ENCODE results near the gene USP13. TPM values are rescaled to one million over a fixed set of nuclear protein-coding genes. Genes with fewer than 3 reads are reported as not detected.

Gene USP13
- total and polyA plus RNA-seq, 2 experiments from 2014 or later, result 9.6 to 22.7 TPM

- 0 out of 2 replicates have a peak, but pooled peaks cover 3% of the 10 kb centered on the region for H3K79me2 ChIP-seq (replicated peaks; ENCODE audit: insufficient read depth)
- H3K27ac ChIP-seq (ENCODE audit: low read depth), result no peak overlapping the region
- peaks cover 31% of the 10 kb centered on the region for H3K4me1 ChIP-seq (ENCODE audit: insufficient read depth)
- peak overlapping the region; percentile 58; the same call in 1 of the 2 replicates for H3K27ac Mint-ChIP-seq
- no peaks in the 10 kb centered on the region; the same call in 1 of the 2 replicates for H3K9me2 ChIP-seq (ENCODE audit: insufficient read depth)
- TF ChIP-seq STAT1 (IDR thresholded peaks at IDR 0.05; ENCODE audit: unreplicated experiment), result no peak
- no peak for TF ChIP-seq EZH2phosphoT487 (IDR thresholded peaks at IDR 0.05; ENCODE audit: unreplicated experiment)
- TF ChIP-seq ZNF114 (CRISPR knock-in tag; IDR thresholded peaks at IDR 0.05), result no peak
- no peak for TF ChIP-seq ETS1 (IDR thresholded peaks at IDR 0.05)
- TF ChIP-seq JUNB (IDR thresholded peaks at IDR 0.05; ENCODE audit: unreplicated experiment), result no peak
- no peak for TF ChIP-seq CREB1 (CRISPR knock-in tag; IDR thresholded peaks at IDR 0.05; ENCODE audit: low read depth)
- TF ChIP-seq REST (IDR thresholded peaks at IDR 0.05; ENCODE audit: unreplicated experiment), result no peak
- no peak for TF ChIP-seq CTCF (conservative IDR thresholded peaks at IDR 0.05; ENCODE audit: low read depth in 2 of 2)
- no peak for TF ChIP-seq ZNF331 (CRISPR knock-in tag; IDR thresholded peaks at IDR 0.05; ENCODE audit: low read depth)
- TF ChIP-seq POLR2AphosphoS5 (IDR thresholded peaks at IDR 0.05; ENCODE audit: low read depth), result no peak
- TF ChIP-seq EZH2 (IDR thresholded peaks at IDR 0.05; ENCODE audit: low read depth, unreplicated experiment), result no peak
- TF ChIP-seq NANOG (IDR thresholded peaks at IDR 0.05; ENCODE audit: borderline replicate concordance), result no peak
- no peak for TF ChIP-seq ZNF462 (CRISPR knock-in tag; IDR thresholded peaks at IDR 0.05)
- H3K27me3 ChIP-seq (ENCODE audit: insufficient read depth), result no peaks in the 10 kb centered on the region
- H2AFZ ChIP-seq, result no peak overlapping the region
- no peak overlapping the region for H3K4me3 Mint-ChIP-seq
- H3K9me3 Mint-ChIP-seq, result no peaks in the 10 kb centered on the region
- H3K27me3 Mint-ChIP-seq (ENCODE audit: insufficient read depth, low read depth, poor library complexity), result peaks cover 9% of the 10 kb centered on the region
- no peak overlapping the region for H3K4me2 ChIP-seq
- no peaks in the 10 kb centered on the region for H3F3A ChIP-seq (replicated peaks; ENCODE audit: low read depth)
- H3K4me1 Mint-ChIP-seq, result peaks cover 41% of the 10 kb centered on the region
- H4K20me1 ChIP-seq (replicated peaks; ENCODE audit: insufficient read depth), result no peaks in the 10 kb centered on the region
- peaks cover 16% of the 10 kb centered on the region; the same call in 2 of the 3 replicates for H3K36me3 Mint-ChIP-seq (ENCODE audit: low read depth)
- no peak overlapping the region for H3K4me3 ChIP-seq
- no peaks in the 10 kb centered on the region for H3K36me3 ChIP-seq (ENCODE audit: insufficient read depth)
- DNase-seq (ENCODE audit: low spot score) (no peak), ATAC-seq (no peak)
Measured at GRCh38 chr3:179715582-179715981, 62.7 kb downstream of the USP13 start.
